MG63 (cell line): Measurements from ENCODE around the gene RNF186. TPM values are rescaled to one million over a fixed set of nuclear protein-coding genes. Genes with fewer than 3 reads are reported as not detected.
"Not testable (repeated sequence)": the region's sequence is repeated elsewhere in the genome, so short reads cannot be mapped to it uniquely, and the experiment has no call there.

Experiments
- DNase-seq: peaks from one replicate; pipeline ENCODE4 v3.0.0-alpha.2; 2020
- H3K27me3 ChIP-seq: fragments of 250-450 bp; sonication (Bioruptor Pico); 2 replicates; pipeline ENCODE4 v1.5.1; 2020; ENCODE audit warnings: mild to moderate bottlenecking, moderate library complexity
- H3K36me3 ChIP-seq: fragments of 250-450 bp; sonication (Bioruptor Pico); 2 replicates; pipeline ENCODE4 v1.5.1; 2020; ENCODE audit warnings: mild to moderate bottlenecking, moderate library complexity
- H3K4me3 ChIP-seq: fragments of 250-450 bp; sonication (Bioruptor Pico); 2 replicates; pipeline ENCODE4 v1.5.1; 2020; ENCODE audit warnings: mild to moderate bottlenecking, moderate library complexity
- H3K9me3 ChIP-seq: fragments of 250-450 bp; sonication (Bioruptor Pico); 2 replicates; pipeline ENCODE4 v1.5.1; 2020; ENCODE audit warnings: mild to moderate bottlenecking, moderate library complexity
- total RNA-seq: library from RNA; depleted of rRNA; stranded (reverse); fragments of >200 nt; shearing (Covaris generic); gene quantifications from 2 replicates; pipeline ENCODE4 v1.2.3, GENCODE V29; 2014; ENCODE audit warnings: low replicate concordance

The RNF186 gene
- total RNA-seq, 1 experiment from 2014 or later, result not detected

GRCh38 chr1:19808351-19808750 lies 6.7 kb downstream of the RNF186 start:
- H3K27me3 ChIP-seq, result no peaks in the 10 kb centered on the region
- no peaks in the 10 kb centered on the region for H3K36me3 ChIP-seq
- no peaks in the 10 kb centered on the region for H3K9me3 ChIP-seq
- H3K4me3 ChIP-seq, result no peak overlapping the region
- no peak for DNase-seq

- no peak overlapping the region for H3K4me3 ChIP-seq
- no peaks in the 10 kb centered on the region for H3K36me3 ChIP-seq
- no peaks in the 10 kb centered on the region for H3K27me3 ChIP-seq
- no peaks in the 10 kb centered on the region for H3K9me3 ChIP-seq
- DNase-seq, result no peak
Measured at GRCh38 chr1:19804831-19805251, 10.2 kb downstream of the RNF186 start.

GRCh38 chr1:19802269-19802668 lies 12.8 kb downstream of the RNF186 start:
- DNase-seq, result no peak
- no peaks in the 10 kb centered on the region for H3K9me3 ChIP-seq

GRCh38 chr1:19800076-19800804 lies 14.8 kb downstream of the RNF186 start:
- peak; percentile 64 for DNase-seq
- Histone ChIP-seq H3K9me3 (no peaks in the 10 kb centered on the region), H3K36me3 (no peaks in the 10 kb centered on the region), H3K27me3 (no peaks in the 10 kb centered on the region), H3K4me3 (peak overlapping the region; percentile 45)

More at GRCh38 chr1:19802269-19802668, 12.8 kb downstream of the RNF186 start:
- Histone ChIP-seq H3K4me3 (no peak overlapping the region), H3K27me3 (no peaks in the 10 kb centered on the region), H3K36me3 (no peaks in the 10 kb centered on the region)

GRCh38 chr1:19799230-19800075 lies 15.6 kb downstream of the RNF186 start, which contains the start of gene TMCO4:
TSS of gene TMCO4 (minus strand) at chr1:19799916. CDS start at chr1:19780758, 19,158 bp downstream.
- H3K27me3 ChIP-seq, result no peaks in the 10 kb centered on the region
- peak within 1 kb of the TSS; percentile 45 for H3K4me3 ChIP-seq
- H3K36me3 ChIP-seq, result no peaks in the 10 kb centered on the region
- H3K9me3 ChIP-seq, result no peaks in the 10 kb centered on the region
- peak; percentile 72 for DNase-seq

GRCh38 chr1:19798486-19799229 lies 16.4 kb downstream of the RNF186 start:
- Histone ChIP-seq H3K27me3 (no peaks in the 10 kb centered on the region), H3K36me3 (no peaks in the 10 kb centered on the region), H3K4me3 (peak overlapping the region; percentile 45), H3K9me3 (no peaks in the 10 kb centered on the region)
- no peak for DNase-seq

GRCh38 chr1:19797827-19798226 lies 17.3 kb downstream of the RNF186 start:
- no peak overlapping the region for H3K4me3 ChIP-seq
- no peak for DNase-seq

GRCh38 chr1:19794583-19794982 lies 20.5 kb downstream of the RNF186 start:
- Histone ChIP-seq H3K36me3 (no peaks in the 10 kb centered on the region), H3K9me3 (no peaks in the 10 kb centered on the region), H3K27me3 (no peaks in the 10 kb centered on the region), H3K4me3 (no peak overlapping the region)
- DNase-seq, result no peak

More at GRCh38 chr1:19797827-19798226, 17.3 kb downstream of the RNF186 start:
- H3K9me3 ChIP-seq, result no peaks in the 10 kb centered on the region
- no peaks in the 10 kb centered on the region for H3K36me3 ChIP-seq
- H3K27me3 ChIP-seq, result no peaks in the 10 kb centered on the region

GRCh38 chr1:19793360-19794046 lies 21.6 kb downstream of the RNF186 start:
- Histone ChIP-seq H3K36me3 (no peaks in the 10 kb centered on the region), H3K4me3 (no peak overlapping the region), H3K27me3 (no peaks in the 10 kb centered on the region), H3K9me3 (no peaks in the 10 kb centered on the region)
- no peak for DNase-seq

GRCh38 chr1:19792237-19793002 lies 22.7 kb downstream of the RNF186 start:
- Histone ChIP-seq H3K27me3 (no peaks in the 10 kb centered on the region), H3K9me3 (no peaks in the 10 kb centered on the region), H3K36me3 (no peaks in the 10 kb centered on the region), H3K4me3 (no peak overlapping the region)
- no peak for DNase-seq

- DNase-seq, H3K36me3 ChIP-seq, H3K27me3 ChIP-seq, H3K9me3 ChIP-seq, H3K4me3 ChIP-seq: not testable (repeated sequence)
Measured at GRCh38 chr1:19790061-19790975, 24.8 kb downstream of the RNF186 start.

- Histone ChIP-seq H3K27me3 (no peaks in the 10 kb centered on the region), H3K9me3 (no peaks in the 10 kb centered on the region), H3K4me3 (no peak overlapping the region), H3K36me3 (no peaks in the 10 kb centered on the region; the same call in 1 of the 2 replicates)
- no peak for DNase-seq
Measured at GRCh38 chr1:19786988-19787423, 28.1 kb downstream of the RNF186 start.

- Histone ChIP-seq H3K36me3 (no peaks in the 10 kb centered on the region; the same call in 1 of the 2 replicates), H3K9me3 (no peaks in the 10 kb centered on the region)
Measured at GRCh38 chr1:19785660-19786059, 29.4 kb downstream of the RNF186 start.

GRCh38 chr1:19780267-19780877 lies 34.7 kb downstream of the RNF186 start:
- DNase-seq, result no peak
- no peak overlapping the region for H3K4me3 ChIP-seq
- H3K36me3 ChIP-seq, result no peaks in the 10 kb centered on the region; the same call in 1 of the 2 replicates
- H3K27me3 ChIP-seq, result no peaks in the 10 kb centered on the region
- H3K9me3 ChIP-seq, result no peaks in the 10 kb centered on the region

More at GRCh38 chr1:19785660-19786059, 29.4 kb downstream of the RNF186 start:
- DNase-seq, result no peak
- H3K27me3 ChIP-seq, result no peaks in the 10 kb centered on the region
- no peak overlapping the region for H3K4me3 ChIP-seq
